DND-41 (cell line): ENCODE data around the gene NAA50.

Experiments used
- ATAC-seq: fragments of 200-7000 bp; cut with Tn5 transposase; 3 replicates; pipeline ENCODE4 v1.9.1; 2021; ENCODE audit warnings: low read depth; ENCODE audit not compliant: insufficient read depth
- DNase-seq: peaks from one replicate; pipeline ENCODE4 v3.0.0-alpha.2; 2020
- H2AFZ ChIP-seq: 2 replicates; pipeline ENCODE4 v1.6.0; 2012; ENCODE audit warnings: low read depth, low read length
- H3K27ac ChIP-seq: 2 replicates; pipeline ENCODE4 v1.5.1; 2012; ENCODE audit warnings: low read length, inconsistent platforms
- H3K27me3 ChIP-seq: fragments of 200-600 bp; sonication (generic); 2 replicates; pipeline ENCODE4 v1.6.0; 2012; ENCODE audit warnings: low read length, mild to moderate bottlenecking, inconsistent platforms; ENCODE audit not compliant: insufficient read depth, poor library complexity
- H3K36me3 ChIP-seq: 2 replicates; pipeline ENCODE4 v1.5.1; 2012; ENCODE audit warnings: low read length, inconsistent platforms; ENCODE audit not compliant: insufficient read depth
- H3K4me1 ChIP-seq: 2 replicates; pipeline ENCODE4 v1.5.1; 2012; ENCODE audit warnings: mild to moderate bottlenecking, low read length; ENCODE audit not compliant: insufficient read depth
- H3K4me2 ChIP-seq: 2 replicates; pipeline ENCODE4 v1.6.0; 2012; ENCODE audit warnings: mild to moderate bottlenecking, moderate library complexity, low read length, inconsistent platforms; ENCODE audit not compliant: insufficient read depth
- H3K4me3 ChIP-seq, 2 experiments: fragments of 200-600 bp in 1 of 2; shearing (Covaris generic) in 1 of 2; 2 replicates each; pipeline ENCODE4 v1.5.1; 2012 to 2016; ENCODE audit warnings: inconsistent platforms in 2 of 2, low read length in 2 of 2, mild to moderate bottlenecking in 2 of 2, low read depth in 1 of 2, moderate library complexity in 1 of 2
- H3K79me2 ChIP-seq: 2 replicates; pipeline ENCODE4 v1.6.0; 2012; ENCODE audit warnings: low read length, inconsistent platforms; ENCODE audit not compliant: insufficient read depth
- H3K9ac ChIP-seq: 2 replicates; pipeline ENCODE4 v1.6.0; 2012; ENCODE audit warnings: low read depth, mild to moderate bottlenecking, inconsistent platforms, low read length, moderate library complexity
- H3K9me3 ChIP-seq: 2 replicates; pipeline ENCODE4 v1.5.1; 2012; ENCODE audit warnings: low read length, moderate library complexity, mild to moderate bottlenecking, inconsistent platforms; ENCODE audit not compliant: insufficient read depth, severe bottlenecking
- H4K20me1 ChIP-seq: 2 replicates; pipeline ENCODE4 v1.6.0; 2012; ENCODE audit warnings: low read length; ENCODE audit not compliant: insufficient read depth
- CTCF ChIP-seq: IDR thresholded peaks from 2 replicates; pipeline ENCODE4 v1.5.1; 2012; ENCODE audit warnings: borderline replicate concordance, low read length, moderate library complexity, mild to moderate bottlenecking; ENCODE audit not compliant: poor library complexity, severe bottlenecking; ENCODE audit errors: extremely low read depth
- EZH2 ChIP-seq: IDR thresholded peaks from 3 replicates; pipeline ENCODE4 v1.6.1; 2012; ENCODE audit warnings: borderline replicate concordance, low read depth, mild to moderate bottlenecking, moderate library complexity, low read length, inconsistent platforms; ENCODE audit not compliant: severe bottlenecking

The NAA50 gene

GRCh38 chr3:113717818-113718217 lies 28.2 kb downstream of the NAA50 start:
- no peaks in the 10 kb centered on the region for H3K9me3 ChIP-seq
- no peak overlapping the region for H2AFZ ChIP-seq
- no peak for DNase-seq
- H3K27me3 ChIP-seq, result no peaks in the 10 kb centered on the region
- H3K79me2 ChIP-seq, result peaks cover 3% of the 10 kb centered on the region; the same call in 1 of the 2 replicates
- no peak overlapping the region for H3K4me3 ChIP-seq
- no peak overlapping the region for H3K9ac ChIP-seq
- H3K36me3 ChIP-seq, result peaks cover 50% of the 10 kb centered on the region
- H3K27ac ChIP-seq, result no peak overlapping the region
- H3K4me1 ChIP-seq, result no peaks in the 10 kb centered on the region
- TF ChIP-seq EZH2, result no peak
- TF ChIP-seq CTCF, result no peak
- peak; percentile 39; the same call in 1 of the 3 replicates for ATAC-seq
- H4K20me1 ChIP-seq, result 0 out of 2 replicates have a peak, but pooled peaks cover 4% of the 10 kb centered on the region
- H3K4me2 ChIP-seq, result no peak overlapping the region

- DNase-seq (no peak), ATAC-seq (no peak)
- Histone ChIP-seq H3K4me1 (no peaks in the 10 kb centered on the region), H3K27me3 (no peaks in the 10 kb centered on the region), H3K27ac (no peak overlapping the region), H3K4me3 (no peak overlapping the region), H3K79me2 (peaks cover 2% of the 10 kb centered on the region; the same call in 1 of the 2 replicates), H3K9ac (no peak overlapping the region), H2AFZ (no peak overlapping the region), H3K36me3 (peaks cover 45% of the 10 kb centered on the region), H3K9me3 (no peaks in the 10 kb centered on the region), H4K20me1 (0 out of 2 replicates have a peak, but pooled peaks cover 4% of the 10 kb centered on the region), H3K4me2 (no peak overlapping the region)
- TF ChIP-seq EZH2, result no peak
- TF ChIP-seq CTCF, result no peak
Measured at GRCh38 chr3:113717308-113717707, 28.7 kb downstream of the NAA50 start.

GRCh38 chr3:113714702-113715101 lies 31.3 kb downstream of the NAA50 start:
- DNase-seq (no peak), ATAC-seq (no peak)
- H4K20me1 ChIP-seq, result no peaks in the 10 kb centered on the region
- no peak overlapping the region for H3K4me2 ChIP-seq
- no peak overlapping the region for H2AFZ ChIP-seq
- H3K36me3 ChIP-seq, result peaks cover 22% of the 10 kb centered on the region
- H3K4me1 ChIP-seq, result no peaks in the 10 kb centered on the region
- no peaks in the 10 kb centered on the region for H3K9me3 ChIP-seq
- H3K9ac ChIP-seq, result no peak overlapping the region
- H3K27ac ChIP-seq, result no peak overlapping the region
- H3K4me3 ChIP-seq, result no peak overlapping the region
- TF ChIP-seq CTCF (no peak), EZH2 (no peak)
- H3K27me3 ChIP-seq, result no peaks in the 10 kb centered on the region
- H3K79me2 ChIP-seq, result no peaks in the 10 kb centered on the region

- no peaks in the 10 kb centered on the region for H3K4me1 ChIP-seq
- ATAC-seq, result no peak
- H2AFZ ChIP-seq, result no peak overlapping the region
- H3K27ac ChIP-seq, result no peak overlapping the region
- H4K20me1 ChIP-seq, result no peaks in the 10 kb centered on the region
- H3K4me3 ChIP-seq, result no peak overlapping the region
- no peaks in the 10 kb centered on the region for H3K9me3 ChIP-seq
- DNase-seq, result no peak
- H3K79me2 ChIP-seq, result no peaks in the 10 kb centered on the region
- TF ChIP-seq CTCF (no peak), EZH2 (no peak)
- H3K36me3 ChIP-seq, result 0 out of 2 replicates have a peak, but pooled peaks cover 7% of the 10 kb centered on the region
- H3K4me2 ChIP-seq, result no peak overlapping the region
- H3K9ac ChIP-seq, result no peak overlapping the region
- H3K27me3 ChIP-seq, result no peaks in the 10 kb centered on the region
Measured at GRCh38 chr3:113712129-113712528, 33.9 kb downstream of the NAA50 start.
